Activated naive CD4-positive, alpha-beta T cell treated with anti-CD3 and anti-CD28 coated beads, Interleukin-2, amount 50 U/mL, for 16 hours (primary cell): Measurements from ENCODE around the gene POGK.
A peak's percentile ranks its signal among the peaks of the same experiment; 100 is the strongest.
"Not testable (repeated sequence)": the region's sequence is repeated elsewhere in the genome, so short reads cannot be mapped to it uniquely, and the experiment has no call there.

ENCODE experiments used
- DNase-seq: peaks from one replicate; pipeline ENCODE4 v3.0.0-alpha.2; 2020

Gene POGK

GRCh38 chr1:166838766-166839599 is at the start of gene POGK:
Gene POGK (plus strand): TSS chr1:166839475. CDS start chr1:166840957, 1,482 bp downstream.
- peak; percentile 85 for DNase-seq

GRCh38 chr1:166796620-166797236 is 42.5 kb upstream of the POGK start:
- no peak for DNase-seq

DNA sequence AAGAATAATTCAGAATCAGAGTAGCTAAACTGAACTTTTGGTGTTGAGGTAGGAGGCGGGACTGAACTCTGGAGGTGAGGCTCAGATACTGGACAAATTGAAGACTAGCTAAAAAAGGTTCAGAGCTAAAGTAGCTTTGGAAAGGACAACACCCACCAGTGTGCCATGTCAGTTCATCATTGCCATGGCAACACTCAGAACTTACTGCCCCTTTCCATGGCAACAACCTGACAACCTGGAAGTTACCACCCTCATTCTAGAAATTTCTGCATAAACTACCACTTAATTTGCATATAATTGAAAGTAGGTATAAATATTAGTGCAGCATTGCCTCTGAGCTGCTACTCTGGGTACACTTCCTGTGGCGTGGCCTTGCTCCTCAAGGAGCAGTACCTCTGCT is 30.3 kb upstream of the POGK start:
- no peak for DNase-seq

- no peak for DNase-seq
Measured at GRCh38 chr1:166811691-166812090, 27.6 kb upstream of the POGK start.

DNA sequence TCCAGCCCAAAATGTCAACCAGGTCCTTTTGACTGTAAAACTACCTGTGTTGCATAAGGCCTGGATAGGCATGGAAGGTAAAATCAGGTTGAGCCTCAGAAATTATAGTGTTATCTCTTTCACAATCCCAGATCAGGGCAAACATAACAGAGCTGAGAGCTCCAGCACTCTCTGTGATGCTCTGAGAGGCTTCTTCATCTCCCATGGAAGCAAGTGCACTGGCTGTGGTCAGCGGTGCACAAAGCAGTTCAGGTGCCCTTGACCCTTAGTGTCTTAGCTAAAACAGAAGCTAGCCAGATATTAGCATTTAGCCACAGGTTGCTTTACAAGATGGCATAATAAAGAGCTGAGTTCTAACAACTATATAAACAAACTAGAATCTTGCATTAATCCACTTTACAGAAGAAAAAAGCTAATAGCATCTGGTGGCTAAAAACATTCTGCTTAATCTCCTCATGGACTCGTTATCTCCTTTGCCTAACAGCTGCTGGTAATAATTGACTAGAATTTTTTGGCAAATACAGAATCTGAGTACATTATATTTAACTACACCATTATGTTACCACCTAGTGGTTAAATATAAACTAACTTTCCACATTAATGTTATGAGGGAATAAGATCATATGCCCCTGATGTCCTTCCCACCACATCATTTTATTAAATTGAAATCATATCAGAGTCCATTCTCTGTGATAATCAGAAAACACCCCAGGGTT is 25.6 kb upstream of the POGK start:
- no peak for DNase-seq

GRCh38 chr1:166814611-166815010 is 24.7 kb upstream of the POGK start:
- no peak for DNase-seq

GRCh38 chr1:166819974-166820373 is 19.3 kb upstream of the POGK start:
- no peak for DNase-seq

GRCh38 chr1:166822385-166822784 is 16.9 kb upstream of the POGK start:
- no peak for DNase-seq

DNA sequence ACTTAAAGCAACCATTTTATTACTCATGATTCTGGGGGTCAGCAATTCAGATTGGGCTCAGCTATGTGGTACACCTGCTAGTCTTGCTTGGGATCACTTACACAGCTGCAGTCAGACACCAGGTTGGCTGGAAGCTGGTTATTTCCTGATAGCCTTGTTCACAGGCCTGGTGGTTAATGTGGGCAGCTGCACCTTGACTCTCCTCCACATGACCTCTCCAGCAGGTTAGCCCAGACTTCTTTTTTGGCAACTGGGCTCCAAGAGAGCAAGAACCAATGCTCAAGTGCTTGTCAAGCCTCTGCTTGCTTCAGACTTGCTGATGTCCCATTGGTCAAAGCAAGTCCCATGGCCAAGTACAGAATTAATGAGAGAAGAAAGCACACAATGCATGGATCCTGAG is 11.8 kb upstream of the POGK start:
- DNase-seq = no peak

- DNase-seq = not testable (repeated sequence)
Measured at GRCh38 chr1:166829762-166830161, 9.5 kb upstream of the POGK start.

DNA sequence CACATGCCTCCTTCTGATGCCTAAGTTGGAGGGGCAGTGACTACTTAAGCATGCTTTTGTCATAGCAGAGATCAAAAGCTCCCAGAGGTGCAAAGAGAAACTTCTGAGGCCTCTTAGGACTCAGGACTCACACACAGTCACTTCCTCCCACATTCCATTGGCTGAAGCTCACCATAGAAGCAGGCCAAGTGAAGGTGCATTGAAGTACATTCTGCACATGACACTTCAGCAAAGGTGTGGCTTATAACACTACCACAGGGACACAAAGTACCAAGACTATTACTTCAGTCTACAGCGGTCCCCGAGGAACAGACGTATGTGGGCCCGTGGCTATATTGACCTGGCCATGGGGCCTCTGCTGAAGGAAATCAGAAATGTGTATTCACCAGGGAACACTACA is 2.5 kb upstream of the POGK start:
- no peak for DNase-seq

DNA sequence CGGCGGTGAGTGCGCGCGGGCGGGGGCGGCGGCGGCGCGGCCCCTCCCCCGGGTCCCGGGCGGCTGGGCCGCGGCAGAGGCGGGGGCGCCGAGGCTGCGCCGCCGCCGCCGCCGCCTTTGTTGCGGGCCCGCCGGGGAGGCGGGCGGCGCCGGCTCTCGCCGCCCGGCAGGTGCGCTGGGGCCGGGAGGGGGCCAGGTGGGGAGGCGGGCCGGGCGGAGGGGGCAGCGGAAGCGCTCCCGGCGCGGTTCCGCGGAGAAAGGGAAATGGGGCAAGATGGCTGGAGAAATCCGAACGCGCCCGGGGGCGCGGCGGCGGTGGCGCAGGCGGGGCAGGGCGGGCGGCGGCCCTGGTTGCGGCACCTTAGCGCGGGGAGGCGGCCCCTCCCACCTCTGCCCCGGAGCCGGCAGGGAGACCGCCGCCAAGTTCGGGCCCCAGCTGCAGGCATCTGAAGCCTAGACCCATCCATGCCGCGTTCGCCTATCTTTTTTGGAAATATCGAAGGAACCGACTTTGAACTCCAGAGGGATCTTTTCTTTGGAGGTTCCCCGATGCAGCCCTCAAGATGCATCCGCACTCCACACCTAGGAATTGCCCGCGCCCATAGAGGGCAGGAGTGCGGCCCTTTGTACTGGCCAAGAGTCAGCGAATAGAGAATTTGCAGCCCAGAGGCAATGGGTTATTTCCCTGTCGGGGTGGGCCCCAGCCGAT is 479 bp downstream of the POGK start:
- peak; percentile 71 for DNase-seq

- no peak for DNase-seq
Measured at GRCh38 chr1:166840309-166841274, 1.3 kb downstream of the POGK start.

GRCh38 chr1:166843322-166843721 is 4.0 kb downstream of the POGK start:
- DNase-seq = no peak

- DNase-seq = no peak
Measured at GRCh38 chr1:166843769-166844596, 4.7 kb downstream of the POGK start.

DNA sequence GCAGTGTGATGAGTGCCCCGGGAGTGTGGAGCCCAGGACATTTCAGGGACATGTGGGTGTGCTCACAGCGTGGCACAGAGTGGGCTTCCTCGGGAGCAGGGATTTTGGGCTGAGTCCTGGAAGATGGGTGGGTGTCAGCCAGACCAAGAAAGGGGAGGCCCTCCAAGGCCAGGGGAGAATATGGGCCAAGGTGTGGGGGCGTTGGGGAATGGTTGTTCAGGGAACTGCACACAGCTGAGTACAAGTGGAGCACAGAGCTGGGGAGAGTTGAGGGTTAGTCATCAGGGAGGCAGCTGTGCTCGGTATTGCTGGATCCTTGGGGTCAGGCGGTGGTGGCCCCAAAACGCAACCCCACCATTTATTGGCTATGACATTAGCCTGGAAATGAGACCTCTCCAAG is 5.5 kb downstream of the POGK start:
- DNase-seq = no peak

GRCh38 chr1:166848193-166848592 is 8.9 kb downstream of the POGK start:
- DNase-seq = no peak

GRCh38 chr1:166849135-166849534 is 9.9 kb downstream of the POGK start:
- DNase-seq = no peak

DNA sequence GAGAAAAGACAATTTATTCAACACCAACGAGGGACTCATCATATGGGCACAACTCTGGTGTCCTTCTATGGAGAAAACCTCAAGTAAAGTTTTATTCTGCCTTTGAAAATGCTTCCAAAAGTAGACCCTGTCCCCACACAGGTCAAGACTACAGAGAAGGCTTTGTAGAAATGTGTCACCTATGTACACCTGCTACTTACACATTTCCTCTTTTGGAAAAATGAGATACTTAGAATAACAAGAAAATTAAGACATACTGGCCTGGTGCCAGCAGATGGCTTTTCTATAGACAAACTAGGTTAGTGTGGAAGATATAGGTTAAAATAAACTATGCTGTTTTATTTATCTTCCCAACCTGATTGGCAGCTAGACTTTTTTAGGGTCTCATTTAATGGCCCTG is 13.6 kb downstream of the POGK start:
- no peak for DNase-seq

DNA sequence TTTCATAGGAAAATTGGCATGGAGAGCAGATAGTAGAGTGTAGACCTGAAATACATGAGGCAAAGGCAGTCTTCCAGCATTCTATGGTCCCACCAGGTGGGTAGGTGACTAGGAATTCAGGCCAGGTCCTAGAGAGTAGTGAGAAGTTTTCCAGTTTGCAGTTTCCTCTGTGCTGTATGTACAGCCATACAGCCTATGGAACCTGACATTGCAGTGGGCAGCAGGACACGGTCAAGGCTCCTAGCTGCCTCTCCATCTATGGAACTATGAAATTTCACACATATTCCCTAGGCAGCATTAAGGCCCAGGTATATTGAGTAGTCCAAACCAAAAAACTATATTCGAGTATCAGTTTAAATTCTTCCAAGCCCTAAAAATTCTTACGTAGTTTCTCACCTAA is 16.3 kb downstream of the POGK start:
- no peak for DNase-seq

GRCh38 chr1:166857995-166858394 is 18.7 kb downstream of the POGK start:
- no peak for DNase-seq
